HG02973 (cell line): ENCODE results near the gene IRF9.

Source experiments
- ATAC-seq: cut with Tn5 transposase; IDR thresholded peaks from one replicate; pipeline ENCODE4 v1.9.1; 2021; ENCODE audit warnings: moderate library complexity; ENCODE audit not compliant: unreplicated experiment

Gene IRF9

DNA sequence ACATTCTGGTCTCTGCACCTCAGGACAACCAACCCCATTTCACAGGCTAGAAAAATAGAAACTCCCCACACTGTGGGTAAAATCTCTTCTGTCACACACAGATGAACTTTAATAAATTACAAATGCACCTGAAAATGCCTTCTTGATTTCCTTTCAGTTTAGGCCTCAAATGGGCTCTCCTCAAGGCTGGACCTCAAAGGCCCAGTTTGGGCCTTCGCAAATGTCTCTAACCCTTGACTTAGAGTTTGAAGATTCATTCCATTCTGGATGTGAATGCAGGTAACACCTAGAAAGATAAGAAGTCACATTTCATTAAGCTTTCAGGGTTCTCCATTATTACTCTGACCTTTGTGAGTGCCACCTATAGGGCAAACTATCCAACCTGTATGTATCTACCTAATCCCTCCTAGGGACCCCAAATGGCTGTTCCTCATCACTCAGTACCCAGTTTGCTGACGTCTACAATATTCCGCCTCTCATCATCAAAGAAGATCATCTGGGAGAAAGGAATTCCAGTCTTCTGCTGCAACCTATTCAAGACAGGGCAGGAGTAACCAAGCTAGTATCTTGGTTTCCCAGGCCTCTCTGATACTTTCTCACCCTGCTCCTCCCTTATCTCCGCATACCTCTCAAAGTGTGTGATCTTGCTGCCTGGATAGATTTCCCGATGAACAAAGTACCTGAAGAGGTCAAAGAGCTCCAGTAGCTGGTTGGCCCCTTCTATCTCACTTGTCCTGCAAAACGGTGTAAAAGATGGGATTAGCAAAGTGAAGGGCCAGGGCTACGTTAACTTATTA, 53.0 kb downstream of the IRF9 start:
- ATAC-seq, result no peak

DNA sequence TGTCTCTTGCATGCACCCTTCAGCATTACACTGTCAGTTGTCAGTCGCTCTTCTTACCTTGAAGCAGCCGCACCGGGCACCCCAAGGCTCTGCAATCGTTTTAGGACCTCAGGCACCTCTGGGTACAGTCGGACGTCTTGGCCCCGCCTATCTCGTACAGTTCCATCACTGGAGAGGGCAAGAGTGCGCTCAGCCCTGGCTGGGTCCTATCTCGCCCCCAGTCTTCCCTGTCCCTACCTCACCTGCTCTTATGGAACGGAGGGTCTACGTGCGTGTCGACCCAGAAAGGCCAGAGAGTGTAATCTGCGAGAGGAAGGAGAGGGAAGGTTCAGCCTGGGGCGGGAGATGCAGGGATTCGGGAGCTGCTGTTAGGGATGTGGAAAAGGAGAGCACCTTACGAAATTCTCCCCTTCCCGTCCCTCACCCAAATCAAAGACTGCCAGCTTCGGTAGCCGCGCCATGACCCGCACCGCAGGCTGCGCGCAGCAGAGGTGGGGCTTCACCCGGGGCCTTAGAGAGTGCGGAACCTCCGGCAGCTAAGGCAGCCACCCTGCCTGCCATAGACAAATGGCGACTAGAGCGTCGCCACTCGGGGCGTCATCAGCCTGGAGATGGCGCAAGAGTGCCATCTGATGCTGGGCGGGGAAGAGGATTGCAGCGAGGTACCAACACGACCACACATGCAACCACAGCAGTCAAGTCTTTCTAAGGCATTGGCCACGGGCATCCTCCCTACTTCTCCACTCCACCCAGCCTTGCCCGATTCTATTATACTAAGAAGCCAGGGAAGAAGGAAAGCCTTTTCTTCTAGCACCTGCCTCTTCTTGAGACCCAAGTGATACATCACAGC, 54.7 kb downstream of the IRF9 start, which contains the start of gene MDP1:
TSS of gene MDP1 (minus strand) at position 572 of the 850 bp plus-strand sequence. CDS start at position 461, 111 bp downstream.
- ATAC-seq, result peak; percentile 57
